GM18505 (cell line): ENCODE data around the gene ARHGEF37.

Source experiments
- ATAC-seq: cut with Tn5 transposase; IDR thresholded peaks from one replicate; pipeline ENCODE4 v1.9.1; 2021; ENCODE audit not compliant: unreplicated experiment
- POLR2A ChIP-seq: IDR thresholded peaks from 4 replicates; pipeline ENCODE4 v1.6.1; 2011; ENCODE audit warnings: borderline replicate concordance; ENCODE audit not compliant: insufficient read depth, insufficient read length; ENCODE audit errors: extremely low read depth

The ARHGEF37 gene

GRCh38 chr5:149614034-149614907 is 33.0 kb downstream of the ARHGEF37 start:
- ATAC-seq = no peak
- no peak for TF ChIP-seq POLR2A

GRCh38 chr5:149615976-149616375 is 34.7 kb downstream of the ARHGEF37 start:
- TF ChIP-seq POLR2A = no peak
- ATAC-seq = no peak

- peak; percentile 60 for ATAC-seq
- TF ChIP-seq POLR2A = no peak
These were observed 35.5 kb downstream of the ARHGEF37 start for GRCh38 chr5:149616727-149617285.

- ATAC-seq = no peak
- TF ChIP-seq POLR2A = no peak
These were observed 36.5 kb downstream of the ARHGEF37 start for GRCh38 chr5:149617760-149618306.

GRCh38 chr5:149618581-149619248 is 37.4 kb downstream of the ARHGEF37 start:
- no peak for ATAC-seq
- no peak for TF ChIP-seq POLR2A

GRCh38 chr5:149621415-149622098 is 40.3 kb downstream of the ARHGEF37 start:
- no peak for TF ChIP-seq POLR2A
- ATAC-seq = no peak

GRCh38 chr5:149622466-149622865 is 41.2 kb downstream of the ARHGEF37 start:
- TF ChIP-seq POLR2A = no peak

GRCh38 chr5:149623473-149623872 is 42.2 kb downstream of the ARHGEF37 start:
- ATAC-seq = no peak

More at GRCh38 chr5:149622466-149622865, 41.2 kb downstream of the ARHGEF37 start:
- ATAC-seq = no peak

GRCh38 chr5:149627070-149627469 is 45.8 kb downstream of the ARHGEF37 start:
- no peak for ATAC-seq
- TF ChIP-seq POLR2A = no peak

More at GRCh38 chr5:149623473-149623872, 42.2 kb downstream of the ARHGEF37 start:
- no peak for TF ChIP-seq POLR2A

GRCh38 chr5:149628221-149628620 is 46.9 kb downstream of the ARHGEF37 start:
- ATAC-seq = no peak
- TF ChIP-seq POLR2A = no peak

- no peak for TF ChIP-seq POLR2A
- ATAC-seq = no peak
These were observed 47.6 kb downstream of the ARHGEF37 start for GRCh38 chr5:149628846-149629388.

GRCh38 chr5:149629421-149629820 is 48.1 kb downstream of the ARHGEF37 start:
- no peak for TF ChIP-seq POLR2A

More at GRCh38 chr5:149629421-149629820, 48.1 kb downstream of the ARHGEF37 start:
- ATAC-seq = no peak
